GM12873 (cell line): ENCODE data around the gene GKN1.
A peak's percentile ranks its signal among the peaks of the same experiment; 100 is the strongest.

Experiments
- TF ChIP-seq, protein P1 (sequence below): IDR thresholded peaks from 2 replicates; pipeline ENCODE4 v1.5.1; 2012; ENCODE audit warnings: low read depth, mild to moderate bottlenecking, moderate library complexity, low read length, control low read depth; ENCODE audit not compliant: insufficient read depth; ENCODE audit errors: missing control alignments

GKN1 gene

DNA sequence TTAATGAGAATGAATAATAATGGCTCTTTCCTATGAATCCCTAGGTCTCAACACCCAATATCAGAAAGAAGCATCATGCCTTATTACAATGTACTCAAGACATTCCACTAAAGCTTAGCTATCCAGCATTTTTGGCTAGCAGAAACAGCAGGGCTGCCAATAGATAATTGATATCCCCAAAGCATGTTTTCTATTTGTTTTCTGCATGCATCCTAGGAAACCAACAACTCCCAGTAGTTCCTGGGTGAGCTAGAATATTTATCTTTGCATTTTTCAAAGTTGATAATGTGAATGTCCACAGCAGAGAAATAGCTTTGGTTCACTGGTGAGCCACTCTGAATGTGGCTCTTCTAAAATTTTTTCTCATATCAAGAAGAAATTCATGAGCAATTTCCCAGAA is 32.7 kb downstream of the GKN1 start:
- TF ChIP-seq, protein P1, sequence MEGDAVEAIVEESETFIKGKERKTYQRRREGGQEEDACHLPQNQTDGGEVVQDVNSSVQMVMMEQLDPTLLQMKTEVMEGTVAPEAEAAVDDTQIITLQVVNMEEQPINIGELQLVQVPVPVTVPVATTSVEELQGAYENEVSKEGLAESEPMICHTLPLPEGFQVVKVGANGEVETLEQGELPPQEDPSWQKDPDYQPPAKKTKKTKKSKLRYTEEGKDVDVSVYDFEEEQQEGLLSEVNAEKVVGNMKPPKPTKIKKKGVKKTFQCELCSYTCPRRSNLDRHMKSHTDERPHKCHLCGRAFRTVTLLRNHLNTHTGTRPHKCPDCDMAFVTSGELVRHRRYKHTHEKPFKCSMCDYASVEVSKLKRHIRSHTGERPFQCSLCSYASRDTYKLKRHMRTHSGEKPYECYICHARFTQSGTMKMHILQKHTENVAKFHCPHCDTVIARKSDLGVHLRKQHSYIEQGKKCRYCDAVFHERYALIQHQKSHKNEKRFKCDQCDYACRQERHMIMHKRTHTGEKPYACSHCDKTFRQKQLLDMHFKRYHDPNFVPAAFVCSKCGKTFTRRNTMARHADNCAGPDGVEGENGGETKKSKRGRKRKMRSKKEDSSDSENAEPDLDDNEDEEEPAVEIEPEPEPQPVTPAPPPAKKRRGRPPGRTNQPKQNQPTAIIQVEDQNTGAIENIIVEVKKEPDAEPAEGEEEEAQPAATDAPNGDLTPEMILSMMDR: no peak

DNA sequence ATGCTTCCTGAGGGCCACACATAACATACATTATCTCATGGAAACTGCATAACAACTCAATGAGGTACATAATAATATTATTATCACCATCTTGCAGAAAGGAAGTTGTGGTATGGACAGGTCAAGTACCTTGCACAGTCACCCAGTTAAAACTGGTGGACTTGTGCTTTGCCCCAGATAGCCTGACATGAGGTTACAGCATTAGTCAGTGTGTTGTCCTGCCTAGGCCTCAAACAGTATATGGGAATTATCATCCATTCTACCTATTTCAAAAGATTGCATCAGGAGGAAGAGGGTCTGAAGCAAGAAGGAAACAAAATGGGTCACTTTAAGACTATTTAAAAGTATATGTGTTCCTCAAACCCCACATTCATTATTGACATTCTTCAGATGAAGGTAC is 33.2 kb downstream of the GKN1 start:
- TF ChIP-seq, protein P1: no peak

DNA sequence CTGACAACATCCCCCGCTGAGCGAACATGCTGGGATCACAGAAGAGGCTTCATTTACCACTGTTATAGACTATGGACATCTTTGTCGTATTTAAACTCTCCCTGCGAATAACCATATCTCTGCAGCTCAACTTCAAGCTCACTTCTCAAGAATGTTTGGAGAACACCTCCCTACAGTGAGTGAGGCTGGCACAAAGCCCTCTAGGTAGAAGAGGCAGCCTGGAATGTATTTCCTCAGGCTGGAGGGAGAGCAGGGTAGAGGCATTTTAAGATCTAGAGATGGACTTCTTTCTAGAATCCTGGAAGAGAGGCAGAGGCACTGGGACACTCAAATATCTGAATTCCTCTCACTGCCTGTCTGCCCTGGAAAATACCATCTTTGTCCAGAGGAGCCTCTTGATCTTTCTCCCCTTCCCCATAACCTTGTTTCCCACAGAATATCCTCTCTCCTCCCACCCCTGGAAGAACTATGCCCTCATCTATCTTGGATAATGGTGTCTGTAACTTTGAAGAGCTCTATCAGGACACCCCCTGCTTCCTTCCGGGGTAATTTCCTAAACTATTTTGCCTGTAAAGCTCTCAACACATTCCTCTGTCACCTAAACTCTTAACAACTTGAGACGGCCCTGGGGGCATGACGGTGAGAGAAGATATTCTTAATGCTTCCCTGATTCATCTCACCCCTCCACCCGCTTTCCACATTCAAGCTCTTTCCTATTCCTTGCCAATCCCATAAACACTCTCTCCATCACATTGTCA is 36.2 kb downstream of the GKN1 start:
- TF ChIP-seq, protein P1: no peak

DNA sequence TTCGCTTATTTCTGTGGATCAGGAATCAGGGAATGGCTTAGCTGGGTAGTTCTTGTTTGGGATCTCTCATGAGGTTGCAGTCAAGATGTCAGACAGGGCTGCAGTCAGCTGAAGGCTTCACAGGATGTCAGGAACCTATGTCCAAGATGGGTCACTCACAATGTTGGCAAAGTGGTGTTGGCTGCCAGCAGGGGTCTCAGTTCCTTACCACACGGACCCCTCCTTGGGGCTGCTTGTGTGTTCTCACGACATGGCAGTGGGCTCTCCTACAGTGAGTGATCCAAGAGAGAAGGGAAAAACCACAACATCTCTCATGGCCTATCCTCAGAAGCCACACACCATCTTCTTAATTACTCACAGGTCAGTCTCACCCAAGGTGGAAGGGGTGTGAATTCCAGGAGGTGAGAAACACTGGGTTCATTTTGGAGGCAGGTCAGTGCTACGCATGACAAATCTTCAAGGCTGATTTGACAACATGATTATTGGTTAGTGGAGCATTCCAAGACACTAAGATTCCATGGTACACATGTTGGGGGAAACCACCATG is 37.2 kb downstream of the GKN1 start:
- TF ChIP-seq, protein P1: no peak

DNA sequence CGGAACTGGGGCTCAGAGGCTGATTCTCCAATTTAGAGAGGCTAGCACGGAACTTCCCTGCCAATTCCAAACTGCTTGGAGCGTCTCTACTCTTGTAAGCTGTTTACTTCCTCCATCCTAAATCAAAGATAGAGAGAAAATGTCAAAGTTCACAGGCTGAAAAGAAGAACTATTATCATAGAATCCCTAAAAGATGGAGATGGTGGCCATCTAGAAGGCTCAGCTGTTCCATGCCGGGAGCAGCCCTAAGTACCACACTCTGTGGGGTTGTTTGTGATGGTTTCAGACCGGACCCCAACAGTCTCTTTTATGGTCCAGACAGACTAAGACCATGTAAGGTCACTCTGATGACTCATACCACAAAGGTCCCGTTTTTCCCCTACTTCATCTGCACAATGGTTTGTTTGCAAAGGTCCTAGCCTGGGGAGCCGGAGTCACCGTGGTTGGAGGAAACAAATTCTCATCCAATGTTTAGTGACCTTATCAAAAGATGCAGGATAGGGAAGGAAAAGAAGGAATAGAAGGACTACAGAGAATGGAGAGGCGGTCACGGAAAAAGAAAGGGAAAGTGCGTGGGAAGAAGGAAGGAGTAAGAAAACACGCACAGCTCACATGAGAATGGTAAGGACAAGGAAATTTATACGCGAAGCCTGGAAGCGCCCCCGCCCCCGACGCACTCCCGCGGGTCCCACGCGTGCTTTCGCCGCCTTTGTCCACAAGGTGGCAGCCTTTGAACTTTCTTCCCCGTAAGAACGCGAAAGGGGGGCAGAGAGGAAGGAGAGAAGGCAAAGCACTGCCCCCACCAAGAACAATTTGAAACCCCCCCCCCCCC is 38.1 kb downstream of the GKN1 start:
- TF ChIP-seq, protein P1: peak; percentile 67

DNA sequence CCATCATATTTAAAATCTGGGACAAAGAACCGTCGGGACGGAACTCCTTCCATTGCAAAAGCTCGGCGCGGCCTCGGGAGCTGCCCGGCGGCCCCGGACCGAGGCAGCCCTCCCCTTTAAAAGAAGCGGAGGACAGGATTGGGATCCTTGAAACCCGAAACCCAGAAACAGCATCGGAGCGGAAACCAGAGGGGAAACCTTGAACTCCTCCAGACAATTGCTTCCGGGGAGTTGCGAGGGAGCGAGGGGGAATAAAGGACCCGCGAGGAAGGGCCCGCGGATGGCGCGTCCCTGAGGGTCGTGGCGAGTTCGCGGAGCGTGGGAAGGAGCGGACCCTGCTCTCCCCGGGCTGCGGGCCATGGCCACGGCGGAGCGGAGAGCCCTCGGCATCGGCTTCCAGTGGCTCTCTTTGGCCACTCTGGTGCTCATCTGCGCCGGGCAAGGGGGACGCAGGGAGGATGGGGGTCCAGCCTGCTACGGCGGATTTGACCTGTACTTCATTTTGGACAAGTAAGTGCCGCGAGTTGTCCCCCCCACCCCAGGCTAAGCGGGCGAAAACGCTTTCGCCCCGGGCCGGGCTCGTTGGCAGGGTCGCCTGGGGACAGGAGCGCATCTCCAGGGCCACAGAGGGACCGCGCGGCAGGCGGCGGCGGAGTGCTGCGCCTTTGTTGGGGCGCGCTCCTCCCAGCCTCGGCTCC is 38.9 kb downstream of the GKN1 start, which contains the start of gene ANTXR1:
Gene ANTXR1, plus strand, starts transcription at position 38 of the 698 bp plus-strand sequence. Its CDS starts 321 bp downstream, at position 359.
- TF ChIP-seq, protein P1: no peak
